Measurements from ENCODE around the gene RRN3. TPM values are rescaled to one million over a fixed set of nuclear protein-coding genes. Genes with fewer than 3 reads are reported as not detected.
A peak's percentile ranks its signal among the peaks of the same experiment; 100 is the strongest.
"Not testable (repeated sequence)": the region's sequence is repeated elsewhere in the genome, so short reads cannot be mapped to it uniquely, and the experiment has no call there.

The RRN3 gene
- total and polyA plus RNA-seq, 4 experiments from 2014 or later, result 22.9 to 48.8 (median 38.8) TPM

GRCh38 chr16:15082788-15083187 is 11.3 kb downstream of the RRN3 start:
- H3K36me3 ChIP-seq (ENCODE audit: insufficient read depth, low read length), result not testable (repeated sequence)

GRCh38 chr16:15080883-15081282 is 13.2 kb downstream of the RRN3 start:
- DNase-seq; H3K9me3 Mint-ChIP-seq; CTCF ChIA-PET (ENCODE audit: partially characterized antibody); H3K27me3 Mint-ChIP-seq; H3K27me3 ChIP-seq (ENCODE audit: insufficient read depth, low read length); H3K27ac ChIP-seq (ENCODE audit: low read depth, low read length); H3K4me1 ChIP-seq (ENCODE audit: insufficient read depth, low read length); H3K36me3 ChIP-seq (ENCODE audit: insufficient read depth, low read length); H3K27ac Mint-ChIP-seq; H3K4me3 Mint-ChIP-seq; H3K4me3 ChIP-seq (ENCODE audit: low read length in 2 of 2); intact Hi-C loops (cut with micrococcal nuclease); H3K9me3 ChIP-seq (ENCODE audit: control insufficient read depth in 1 of 2, low read length in 2 of 2); POLR2A ChIA-PET (ENCODE audit: partially characterized antibody); H3K4me1 Mint-ChIP-seq: not testable (repeated sequence)
- peaks cover 43 to 66% of the 10 kb centered on the region in 2 donors for H3K36me3 Mint-ChIP-seq

More at GRCh38 chr16:15082788-15083187, 11.3 kb downstream of the RRN3 start:
- H3K27me3 Mint-ChIP-seq; H3K9me3 Mint-ChIP-seq; H3K27ac ChIP-seq (ENCODE audit: low read depth, low read length); H3K4me3 ChIP-seq (ENCODE audit: low read length in 2 of 2); H3K4me3 Mint-ChIP-seq; CTCF ChIA-PET (ENCODE audit: partially characterized antibody); H3K27me3 ChIP-seq (ENCODE audit: insufficient read depth, low read length); H3K9me3 ChIP-seq (ENCODE audit: control insufficient read depth in 1 of 2, low read length in 2 of 2); H3K27ac Mint-ChIP-seq; POLR2A ChIA-PET (ENCODE audit: partially characterized antibody); intact Hi-C loops (cut with micrococcal nuclease); DNase-seq; H3K4me1 Mint-ChIP-seq; H3K4me1 ChIP-seq (ENCODE audit: insufficient read depth, low read length): not testable (repeated sequence)
- H3K36me3 Mint-ChIP-seq, result peaks cover 35 to 62% of the 10 kb centered on the region in 2 donors

- intact Hi-C loops (cut with micrococcal nuclease), result not testable (repeated sequence)
- peaks cover 39 to 72% of the 10 kb centered on the region in 2 donors for H3K36me3 Mint-ChIP-seq
Measured at GRCh38 chr16:15076161-15076560, 17.9 kb downstream of the RRN3 start.

GRCh38 chr16:15073101-15073500 is 21.0 kb downstream of the RRN3 start:
- peaks cover 43% of the 10 kb centered on the region for H3K36me3 ChIP-seq (ENCODE audit: insufficient read depth, low read length)

More at GRCh38 chr16:15076161-15076560, 17.9 kb downstream of the RRN3 start:
- H3K4me1 Mint-ChIP-seq; H3K27me3 Mint-ChIP-seq; H3K4me3 Mint-ChIP-seq; POLR2A ChIA-PET (ENCODE audit: partially characterized antibody); H3K4me1 ChIP-seq (ENCODE audit: insufficient read depth, low read length); H3K9me3 Mint-ChIP-seq; H3K27ac ChIP-seq (ENCODE audit: low read depth, low read length); H3K4me3 ChIP-seq (ENCODE audit: low read length in 2 of 2); CTCF ChIA-PET (ENCODE audit: partially characterized antibody); H3K27me3 ChIP-seq (ENCODE audit: insufficient read depth, low read length); H3K9me3 ChIP-seq (ENCODE audit: control insufficient read depth in 1 of 2, low read length in 2 of 2); DNase-seq: not testable (repeated sequence)
- H3K36me3 ChIP-seq (ENCODE audit: insufficient read depth, low read length), result peaks cover 34% of the 10 kb centered on the region
- peak overlapping the region in 2 of 7 donors; percentile 59 to 76 for H3K27ac Mint-ChIP-seq

GRCh38 chr16:15071916-15072769 is 21.9 kb downstream of the RRN3 start:
- H3K27ac ChIP-seq (ENCODE audit: low read depth, low read length); H3K9me3 Mint-ChIP-seq; H3K4me1 ChIP-seq (ENCODE audit: insufficient read depth, low read length); POLR2A ChIA-PET (ENCODE audit: partially characterized antibody); H3K9me3 ChIP-seq (ENCODE audit: control insufficient read depth in 1 of 2, low read length in 2 of 2); H3K27me3 ChIP-seq (ENCODE audit: insufficient read depth, low read length); intact Hi-C loops (cut with micrococcal nuclease); H3K27me3 Mint-ChIP-seq; H3K4me3 ChIP-seq (ENCODE audit: low read length in 2 of 2); H3K4me1 Mint-ChIP-seq: not testable (repeated sequence)
- Mint-ChIP-seq H3K36me3 (peaks cover 30 to 73% of the 10 kb centered on the region in 2 donors), H3K4me3 (peak overlapping the region in 1 of 8 donors; percentile 27), H3K27ac (peak overlapping the region in 4 of 7 donors; percentile 35 to 48 (median 42))
- peak in 2 of 5 donors; percentile 5 to 9 for DNase-seq
- CTCF ChIA-PET (ENCODE audit: partially characterized antibody), result interaction anchor here (1.2 to 1.5 kb wide), 5 partner anchors 10 to 36 kb away, joined by 3 to 6 read pairs (median 4); partner anchors contain the start of gene NTAN1
- peaks cover 43% of the 10 kb centered on the region for H3K36me3 ChIP-seq (ENCODE audit: insufficient read depth, low read length)

More at GRCh38 chr16:15073101-15073500, 21.0 kb downstream of the RRN3 start:
- Mint-ChIP-seq H3K4me1 (peaks cover 0 to 4% (median 1%) of the 10 kb centered on the region in 4 donors), H3K4me3 (no peak overlapping the region), H3K36me3 (peaks cover 34 to 80% of the 10 kb centered on the region in 2 donors), H3K27ac (peak overlapping the region in 1 of 7 donors; percentile 23), H3K9me3 (no peaks in the 10 kb centered on the region), H3K27me3 (no peaks in the 10 kb centered on the region)
- no peaks in the 10 kb centered on the region for H3K4me1 ChIP-seq (ENCODE audit: insufficient read depth, low read length)
- no peaks in the 10 kb centered on the region for H3K9me3 ChIP-seq (ENCODE audit: control insufficient read depth in 1 of 2, low read length in 2 of 2)
- H3K4me3 ChIP-seq (ENCODE audit: low read length in 2 of 2), result no peak overlapping the region
- no peaks in the 10 kb centered on the region for H3K27me3 ChIP-seq (ENCODE audit: insufficient read depth, low read length)
- CTCF ChIA-PET (ENCODE audit: partially characterized antibody), result interaction anchor here (1.2 to 1.5 kb wide), 5 partner anchors 11 to 37 kb away, joined by 3 to 6 read pairs (median 4); partner anchors contain the start of gene NTAN1
- no peak overlapping the region for H3K27ac ChIP-seq (ENCODE audit: low read depth, low read length)
- intact Hi-C loops (cut with micrococcal nuclease), result no loop called here
- no peak for DNase-seq
- POLR2A ChIA-PET (ENCODE audit: partially characterized antibody), result no interaction called here

- H3K9me3 ChIP-seq (ENCODE audit: control insufficient read depth in 1 of 2, low read length in 2 of 2); H3K9me3 Mint-ChIP-seq; H3K27ac ChIP-seq (ENCODE audit: low read depth, low read length); intact Hi-C loops (cut with micrococcal nuclease); H3K4me3 Mint-ChIP-seq; POLR2A ChIA-PET (ENCODE audit: partially characterized antibody); DNase-seq; H3K27me3 Mint-ChIP-seq; H3K27ac Mint-ChIP-seq; H3K4me1 Mint-ChIP-seq; H3K4me3 ChIP-seq (ENCODE audit: low read length in 2 of 2); H3K27me3 ChIP-seq (ENCODE audit: insufficient read depth, low read length); H3K4me1 ChIP-seq (ENCODE audit: insufficient read depth, low read length): not testable (repeated sequence)
- CTCF ChIA-PET (ENCODE audit: partially characterized antibody), result interaction anchor here (0.7 kb wide), 1 partner anchor 10 kb away, joined by 3 read pairs; no protein-coding TSS in a partner anchor
- H3K36me3 Mint-ChIP-seq, result peaks cover 25 to 66% of the 10 kb centered on the region in 2 donors
- peaks cover 44% of the 10 kb centered on the region for H3K36me3 ChIP-seq (ENCODE audit: insufficient read depth, low read length)
Measured at GRCh38 chr16:15071013-15071412, 23.1 kb downstream of the RRN3 start.

GRCh38 chr16:15066690-15067089 is 27.4 kb downstream of the RRN3 start:
- H3K4me1 ChIP-seq (ENCODE audit: insufficient read depth, low read length); H3K4me3 ChIP-seq (ENCODE audit: low read length in 2 of 2); intact Hi-C loops (cut with micrococcal nuclease); CTCF ChIA-PET (ENCODE audit: partially characterized antibody); H3K27ac Mint-ChIP-seq; H3K27me3 Mint-ChIP-seq; POLR2A ChIA-PET (ENCODE audit: partially characterized antibody); H3K4me1 Mint-ChIP-seq; H3K4me3 Mint-ChIP-seq; H3K27ac ChIP-seq (ENCODE audit: low read depth, low read length); H3K9me3 Mint-ChIP-seq; H3K27me3 ChIP-seq (ENCODE audit: insufficient read depth, low read length); DNase-seq; H3K9me3 ChIP-seq (ENCODE audit: control insufficient read depth in 1 of 2, low read length in 2 of 2): not testable (repeated sequence)
- H3K36me3 Mint-ChIP-seq, result peaks cover 27 to 57% of the 10 kb centered on the region in 2 donors
- peaks cover 24% of the 10 kb centered on the region for H3K36me3 ChIP-seq (ENCODE audit: insufficient read depth, low read length)

Data from CD4-positive, alpha-beta memory T cell (primary cell).